GM12873 (cell line): Measurements from ENCODE around the gene PTPRJ.

Experiments used
- TF ChIP-seq, protein P1 (sequence below): IDR thresholded peaks from 2 replicates; pipeline ENCODE4 v1.5.1; 2012; ENCODE audit warnings: low read depth, mild to moderate bottlenecking, moderate library complexity, low read length, control low read depth; ENCODE audit not compliant: insufficient read depth; ENCODE audit errors: missing control alignments

PTPRJ gene

DNA sequence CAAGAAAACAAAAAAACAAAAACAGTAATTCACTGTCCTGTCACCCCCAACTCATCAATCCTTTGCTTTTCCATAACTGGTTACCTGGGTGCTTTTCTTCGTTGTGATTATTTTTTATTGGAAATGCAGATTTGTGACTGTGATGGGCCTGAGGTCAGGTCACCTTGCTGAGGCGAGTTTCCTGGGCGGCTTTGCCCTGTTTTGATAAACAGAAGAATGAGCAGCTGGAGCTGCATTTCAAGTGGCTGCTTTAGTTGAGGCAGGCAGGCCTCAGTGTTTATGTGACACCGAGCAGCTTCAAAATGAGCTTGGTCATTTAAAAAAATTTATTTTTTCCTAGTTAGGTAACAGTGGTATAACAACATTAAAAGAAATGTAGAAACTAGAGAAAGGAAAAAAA is 22.2 kb downstream of the PTPRJ start:
- TF ChIP-seq, protein P1, sequence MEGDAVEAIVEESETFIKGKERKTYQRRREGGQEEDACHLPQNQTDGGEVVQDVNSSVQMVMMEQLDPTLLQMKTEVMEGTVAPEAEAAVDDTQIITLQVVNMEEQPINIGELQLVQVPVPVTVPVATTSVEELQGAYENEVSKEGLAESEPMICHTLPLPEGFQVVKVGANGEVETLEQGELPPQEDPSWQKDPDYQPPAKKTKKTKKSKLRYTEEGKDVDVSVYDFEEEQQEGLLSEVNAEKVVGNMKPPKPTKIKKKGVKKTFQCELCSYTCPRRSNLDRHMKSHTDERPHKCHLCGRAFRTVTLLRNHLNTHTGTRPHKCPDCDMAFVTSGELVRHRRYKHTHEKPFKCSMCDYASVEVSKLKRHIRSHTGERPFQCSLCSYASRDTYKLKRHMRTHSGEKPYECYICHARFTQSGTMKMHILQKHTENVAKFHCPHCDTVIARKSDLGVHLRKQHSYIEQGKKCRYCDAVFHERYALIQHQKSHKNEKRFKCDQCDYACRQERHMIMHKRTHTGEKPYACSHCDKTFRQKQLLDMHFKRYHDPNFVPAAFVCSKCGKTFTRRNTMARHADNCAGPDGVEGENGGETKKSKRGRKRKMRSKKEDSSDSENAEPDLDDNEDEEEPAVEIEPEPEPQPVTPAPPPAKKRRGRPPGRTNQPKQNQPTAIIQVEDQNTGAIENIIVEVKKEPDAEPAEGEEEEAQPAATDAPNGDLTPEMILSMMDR: no peak

DNA sequence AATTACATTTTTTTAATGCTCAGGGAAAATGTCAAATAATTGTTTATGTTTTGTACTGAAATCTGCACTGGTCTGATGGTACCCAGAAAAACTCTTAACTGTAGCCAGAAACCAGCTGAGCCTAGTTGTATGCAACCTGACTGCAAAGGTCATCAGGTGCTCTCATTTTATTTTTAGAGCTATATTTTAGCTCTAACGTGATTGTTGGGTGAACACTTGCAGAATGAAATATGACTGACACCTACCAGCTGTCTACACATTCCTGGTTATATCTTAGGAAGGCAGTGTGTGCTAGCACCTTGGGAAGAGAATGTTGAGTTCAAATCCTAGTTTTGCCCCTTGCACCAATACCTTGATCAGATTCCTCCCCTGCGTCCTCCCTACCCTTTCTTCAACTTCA is 23.6 kb downstream of the PTPRJ start:
- TF ChIP-seq, protein P1: no peak

DNA sequence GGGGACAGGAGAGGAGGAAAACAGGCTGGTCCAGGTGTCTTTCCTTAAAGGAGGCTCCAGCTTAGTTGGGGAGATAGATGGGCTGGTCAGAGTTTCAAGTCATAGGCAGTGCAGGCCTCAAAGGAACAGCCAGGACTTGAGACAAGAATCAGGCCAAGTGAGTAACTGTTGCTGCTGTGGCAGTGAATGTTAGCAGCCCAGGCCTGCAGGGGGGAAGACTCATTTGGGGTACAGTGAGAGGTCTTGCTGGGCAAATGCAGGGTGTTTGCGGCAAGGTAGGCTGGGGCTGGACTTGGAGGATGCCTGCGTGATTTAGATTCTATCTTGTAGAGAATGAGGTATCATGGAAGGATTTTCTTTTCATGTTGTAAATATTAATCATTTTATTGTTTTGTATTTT is 24.1 kb downstream of the PTPRJ start:
- TF ChIP-seq, protein P1: no peak

DNA sequence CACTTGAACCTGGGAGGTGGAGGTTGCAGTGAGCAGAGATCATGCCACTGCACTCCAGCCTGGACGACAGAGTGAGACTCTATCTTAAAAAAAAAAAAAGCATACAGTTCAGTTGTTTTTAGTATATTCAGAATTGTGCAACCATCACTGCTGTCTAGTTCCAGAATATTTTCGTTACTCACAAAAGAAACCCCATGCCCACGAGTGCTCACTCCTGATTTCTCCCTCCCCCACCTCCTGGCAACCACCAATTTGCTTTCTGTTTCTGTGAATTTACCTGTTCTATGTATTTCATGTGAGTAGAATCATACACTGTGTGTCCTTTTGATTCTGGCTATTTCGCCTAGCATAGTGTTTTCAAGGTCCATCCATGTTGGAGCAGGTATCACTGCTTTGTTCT is 24.8 kb downstream of the PTPRJ start:
- TF ChIP-seq, protein P1: no peak

DNA sequence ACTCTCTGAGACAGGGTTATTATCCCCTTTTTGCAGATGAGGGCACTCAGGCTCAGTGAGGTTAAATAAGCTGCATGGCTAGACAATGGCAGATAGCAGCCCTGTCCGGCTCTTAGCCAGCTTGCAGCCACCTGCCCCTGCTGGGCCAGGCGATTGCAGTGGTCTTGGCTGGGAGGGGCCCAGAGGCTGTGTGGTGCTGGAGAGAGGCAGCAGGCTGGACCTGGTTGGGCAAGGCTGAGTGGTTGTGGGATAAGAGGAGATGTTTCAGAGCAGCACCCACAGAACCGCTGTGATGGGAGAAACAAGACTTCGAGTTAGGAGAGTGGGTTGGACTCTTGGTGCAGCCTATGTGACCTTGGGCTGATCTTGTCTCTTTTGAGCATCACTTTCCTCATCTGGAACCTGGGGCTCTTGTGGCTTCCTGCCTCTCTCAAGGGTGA is 25.5 kb downstream of the PTPRJ start:
- TF ChIP-seq, protein P1: no peak

DNA sequence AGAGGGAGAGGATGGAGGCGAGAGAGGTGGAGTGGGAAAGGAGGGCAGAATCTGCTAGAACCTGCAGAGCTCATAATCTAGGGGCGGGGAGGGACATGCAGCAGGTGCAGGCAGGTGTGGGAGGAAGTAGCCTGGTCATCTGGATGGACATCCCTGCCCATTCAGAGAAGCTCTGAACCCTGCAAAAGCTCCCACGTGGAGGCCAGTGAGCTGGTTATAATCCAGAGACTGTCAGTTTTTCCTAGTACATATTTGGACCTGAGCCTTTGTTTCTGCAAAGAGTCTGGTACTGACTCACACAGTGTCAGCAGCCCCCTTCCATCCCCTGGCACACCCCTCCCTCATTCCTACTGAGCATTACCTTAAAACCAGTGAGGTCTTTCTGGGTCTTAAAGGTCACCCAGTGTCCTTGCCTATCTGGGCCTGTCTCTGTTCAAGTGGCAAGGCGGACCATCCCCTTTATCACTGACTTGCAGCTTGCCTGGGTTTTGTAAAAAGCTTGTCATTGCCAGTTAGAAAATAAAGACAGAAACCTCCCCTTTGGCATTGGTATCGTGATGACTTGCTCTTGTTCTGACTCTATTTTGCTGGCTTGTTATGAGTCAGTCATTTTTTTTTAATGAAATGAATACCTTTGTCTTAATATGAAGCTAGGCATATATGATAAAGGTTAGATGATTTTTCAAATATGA is 26.1 kb downstream of the PTPRJ start:
- TF ChIP-seq, protein P1: no peak

DNA sequence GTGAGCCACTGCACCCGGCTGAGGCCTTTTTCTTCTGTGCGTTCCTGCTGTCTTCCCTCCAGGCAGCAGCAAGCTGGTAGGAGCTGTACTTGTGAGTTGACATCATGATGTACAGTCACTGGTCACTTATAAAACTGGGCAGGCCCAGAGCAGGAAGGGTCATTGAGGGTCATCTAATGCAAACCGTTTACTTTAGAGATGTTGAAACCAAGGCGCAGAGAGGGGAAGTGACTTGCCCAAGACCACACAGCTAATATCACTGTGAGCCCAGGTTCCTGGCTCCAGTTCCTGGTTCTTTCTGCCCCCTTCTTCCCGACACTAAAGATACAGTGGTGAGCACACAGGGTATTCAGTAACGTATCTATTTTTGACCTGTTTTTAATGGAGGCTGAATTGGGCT is 27.3 kb downstream of the PTPRJ start:
- TF ChIP-seq, protein P1: no peak
